ENCODE measurements around the gene APBB3.

Gene APBB3

DNA sequence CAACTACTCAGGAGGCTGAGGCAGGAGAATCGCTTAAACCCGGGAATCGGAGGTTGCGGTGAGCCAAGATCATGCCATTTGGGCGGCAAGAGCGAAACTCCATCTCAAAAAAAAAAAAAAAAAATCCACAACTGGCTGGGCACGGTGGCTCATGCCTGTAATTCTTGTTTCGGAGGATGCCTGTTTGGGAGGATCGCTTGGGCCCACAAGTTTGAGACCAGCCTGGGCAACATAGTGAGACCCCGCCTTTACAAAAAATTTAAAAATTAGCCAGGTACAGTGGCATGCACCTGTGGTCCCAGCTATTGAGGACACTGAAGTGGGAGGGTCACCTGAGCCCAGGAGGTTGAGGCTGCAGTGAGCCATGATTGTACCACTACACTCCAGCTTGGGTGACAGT lies 18.8 kb downstream of the APBB3 start:
- no peak overlapping the region for H3K4me3 ChIP-seq (replicated peaks; ENCODE audit: low read depth, low read length)
- TF ChIP-seq, protein P1, sequence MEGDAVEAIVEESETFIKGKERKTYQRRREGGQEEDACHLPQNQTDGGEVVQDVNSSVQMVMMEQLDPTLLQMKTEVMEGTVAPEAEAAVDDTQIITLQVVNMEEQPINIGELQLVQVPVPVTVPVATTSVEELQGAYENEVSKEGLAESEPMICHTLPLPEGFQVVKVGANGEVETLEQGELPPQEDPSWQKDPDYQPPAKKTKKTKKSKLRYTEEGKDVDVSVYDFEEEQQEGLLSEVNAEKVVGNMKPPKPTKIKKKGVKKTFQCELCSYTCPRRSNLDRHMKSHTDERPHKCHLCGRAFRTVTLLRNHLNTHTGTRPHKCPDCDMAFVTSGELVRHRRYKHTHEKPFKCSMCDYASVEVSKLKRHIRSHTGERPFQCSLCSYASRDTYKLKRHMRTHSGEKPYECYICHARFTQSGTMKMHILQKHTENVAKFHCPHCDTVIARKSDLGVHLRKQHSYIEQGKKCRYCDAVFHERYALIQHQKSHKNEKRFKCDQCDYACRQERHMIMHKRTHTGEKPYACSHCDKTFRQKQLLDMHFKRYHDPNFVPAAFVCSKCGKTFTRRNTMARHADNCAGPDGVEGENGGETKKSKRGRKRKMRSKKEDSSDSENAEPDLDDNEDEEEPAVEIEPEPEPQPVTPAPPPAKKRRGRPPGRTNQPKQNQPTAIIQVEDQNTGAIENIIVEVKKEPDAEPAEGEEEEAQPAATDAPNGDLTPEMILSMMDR (IDR thresholded peaks at IDR 0.05; ENCODE audit: low read length, missing control alignments): no peak
- DNase-seq (ENCODE audit: low read depth): no peak

DNA sequence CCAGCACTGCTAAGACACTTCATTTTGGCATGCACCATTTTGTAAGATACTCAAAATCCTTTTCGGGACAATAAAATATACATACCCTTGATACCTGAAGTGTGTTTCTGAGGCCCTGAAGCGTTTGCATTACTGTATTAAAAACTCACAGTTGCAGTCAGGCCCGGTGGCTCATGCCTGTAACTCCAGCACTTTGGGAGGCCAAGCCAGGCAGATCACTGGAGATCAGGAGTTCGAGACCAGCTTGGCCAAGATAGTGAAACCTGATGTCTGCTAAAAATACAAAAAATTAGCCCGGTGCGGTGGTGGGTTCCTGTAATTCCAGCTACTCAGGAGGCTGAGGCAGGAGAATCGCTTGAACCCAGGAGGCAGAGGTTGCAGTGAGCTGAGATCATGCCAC lies 19.4 kb downstream of the APBB3 start:
- TF ChIP-seq, protein P1 (IDR thresholded peaks at IDR 0.05; ENCODE audit: low read length, missing control alignments): no peak
- no peak overlapping the region for H3K4me3 ChIP-seq (replicated peaks; ENCODE audit: low read depth, low read length)
- DNase-seq (ENCODE audit: low read depth): no peak

DNA sequence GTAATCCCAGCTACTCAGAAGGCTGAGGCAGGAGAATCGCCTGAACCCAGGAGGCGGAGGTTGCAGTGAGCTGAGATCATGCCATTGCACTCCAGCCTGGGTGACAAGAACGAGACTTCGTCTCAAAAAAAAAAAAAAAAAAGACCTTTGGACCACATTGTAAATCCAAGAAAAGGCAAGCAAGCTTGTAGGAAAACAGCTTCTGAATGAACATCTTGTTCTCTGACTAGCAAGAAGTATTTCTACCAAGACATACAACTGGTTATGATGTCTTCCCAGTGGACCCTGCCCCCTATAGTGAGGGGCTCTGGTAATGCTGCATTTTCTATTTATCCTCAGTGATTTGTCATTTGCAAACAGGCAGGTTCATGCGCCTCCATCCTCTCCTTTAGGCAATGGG lies 21.4 kb downstream of the APBB3 start:
- DNase-seq (ENCODE audit: low read depth): no peak

DNA sequence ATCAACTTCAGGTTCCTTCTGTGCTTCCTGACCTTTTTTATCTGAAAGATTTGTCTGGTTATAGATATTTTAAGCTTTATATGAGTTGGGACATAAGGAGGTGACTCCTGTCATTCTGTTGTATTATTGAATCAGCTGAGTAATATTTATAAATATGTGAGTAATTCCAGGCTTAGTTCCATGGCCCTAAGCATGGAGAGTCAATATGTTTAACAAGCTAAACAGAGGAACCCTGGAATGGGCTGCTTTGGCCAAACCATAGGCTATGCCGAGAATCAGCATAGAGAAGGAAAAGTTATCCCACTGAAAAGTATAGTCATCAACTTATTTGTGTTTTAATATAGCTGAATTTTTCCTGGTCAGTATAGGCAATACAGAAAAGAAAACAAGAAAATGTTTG lies 24.2 kb downstream of the APBB3 start:
- no peak for DNase-seq (ENCODE audit: low read depth)
- TF ChIP-seq, protein P1 (IDR thresholded peaks at IDR 0.05; ENCODE audit: low read length, missing control alignments): no peak
- H3K4me3 ChIP-seq (replicated peaks; ENCODE audit: low read depth, low read length): no peak overlapping the region

More for the DNA sequence above, 21.4 kb downstream of the APBB3 start:
- TF ChIP-seq, protein P1 (IDR thresholded peaks at IDR 0.05; ENCODE audit: low read length, missing control alignments): no peak
- H3K4me3 ChIP-seq (replicated peaks; ENCODE audit: low read depth, low read length): no peak overlapping the region

DNA sequence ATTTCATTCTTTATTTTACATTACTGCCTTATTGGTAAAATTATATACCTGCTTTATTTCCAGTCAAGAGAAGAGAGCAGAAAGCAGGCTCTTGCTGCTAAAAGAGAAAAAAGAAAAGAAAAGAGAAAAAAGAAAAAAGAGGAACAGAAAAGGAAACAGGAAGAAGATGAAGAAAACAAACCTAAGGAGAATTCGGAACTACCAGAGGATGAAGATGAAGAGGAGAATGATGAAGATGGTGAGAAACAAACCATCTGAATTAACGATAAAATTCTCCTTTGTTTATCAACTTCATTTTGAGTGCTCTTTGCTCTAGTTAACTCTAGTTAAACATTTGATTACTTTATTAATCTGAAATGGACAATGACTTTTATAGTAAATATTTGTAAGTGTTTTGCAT lies 40.4 kb downstream of the APBB3 start:
- TF ChIP-seq, protein P1 (IDR thresholded peaks at IDR 0.05; ENCODE audit: low read length, missing control alignments): no peak
- no peak for DNase-seq (ENCODE audit: low read depth)
- no peak overlapping the region for H3K4me3 ChIP-seq (replicated peaks; ENCODE audit: low read depth, low read length)

DNA sequence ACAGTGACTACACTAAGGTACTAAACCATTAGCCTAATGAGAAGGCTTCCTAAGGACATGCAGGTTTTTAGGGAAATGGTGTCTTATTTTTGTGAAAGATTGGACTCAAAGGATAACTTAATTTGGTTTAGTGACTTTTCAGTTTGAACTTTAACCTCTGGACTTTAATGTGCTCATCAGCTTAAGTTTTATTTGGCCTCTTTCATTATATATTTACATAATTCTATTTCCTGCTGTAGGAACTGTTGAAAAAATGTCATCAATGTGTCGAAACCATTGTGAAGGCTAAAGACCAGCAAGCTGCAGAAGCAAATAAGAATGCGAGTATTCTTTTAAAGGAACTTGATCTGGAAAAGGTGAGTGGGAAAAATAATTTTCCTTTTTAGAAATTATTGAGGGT lies 51.3 kb downstream of the APBB3 start:
- TF ChIP-seq, protein P1 (IDR thresholded peaks at IDR 0.05; ENCODE audit: low read length, missing control alignments): no peak
- no peak overlapping the region for H3K4me3 ChIP-seq (replicated peaks; ENCODE audit: low read depth, low read length)
- no peak for DNase-seq (ENCODE audit: low read depth)

DNA sequence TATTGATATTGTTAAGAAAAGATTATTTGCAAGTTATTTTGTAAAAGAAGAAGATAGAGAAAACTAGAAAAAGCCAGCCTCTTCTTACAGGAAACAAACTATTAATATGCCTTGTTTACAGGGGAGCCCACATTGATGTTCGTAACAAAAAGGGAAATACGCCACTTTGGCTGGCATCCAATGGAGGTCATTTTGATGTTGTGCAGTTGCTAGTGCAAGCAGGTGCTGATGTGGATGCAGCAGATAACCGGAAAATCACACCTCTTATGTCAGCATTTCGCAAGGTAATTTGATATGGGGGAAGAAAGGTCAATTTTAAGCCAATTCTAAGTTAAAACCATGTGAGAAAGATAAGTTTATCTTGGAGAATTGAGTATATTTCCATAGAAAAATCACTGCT lies 54.5 kb downstream of the APBB3 start:
- DNase-seq (ENCODE audit: low read depth): no peak
- H3K4me3 ChIP-seq (replicated peaks; ENCODE audit: low read depth, low read length): no peak overlapping the region
- TF ChIP-seq, protein P1 (IDR thresholded peaks at IDR 0.05; ENCODE audit: low read length, missing control alignments): no peak

All from fibroblast of pulmonary artery (primary cell).